Activated CD4-positive, alpha-beta T cell treated with anti-CD3 and anti-CD28 coated beads for 4 hours (primary cell): Measurements from ENCODE around the gene SLC6A9.
A peak's percentile ranks its signal among the peaks of the same experiment; 100 is the strongest.

Experiments
- DNase-seq, 2 donors: peaks; one replicate each; pipeline ENCODE4 v3.0.0-alpha.2; 2020

Gene SLC6A9

GRCh38 chr1:44047131-44047530 is 15.9 kb upstream of the SLC6A9 start:
- DNase-seq: no peak

GRCh38 chr1:44045064-44045463 is 13.8 kb upstream of the SLC6A9 start:
- no peak for DNase-seq

GRCh38 chr1:44044071-44044801 is 13.0 kb upstream of the SLC6A9 start:
- no peak for DNase-seq

GRCh38 chr1:44043176-44044070 is 12.2 kb upstream of the SLC6A9 start:
- DNase-seq: no peak

GRCh38 chr1:44040846-44041245 is 9.6 kb upstream of the SLC6A9 start:
- DNase-seq: no peak

- no peak for DNase-seq
These were observed 9.2 kb upstream of the SLC6A9 start for GRCh38 chr1:44040418-44040817.

- DNase-seq: no peak
These were observed 7.8 kb upstream of the SLC6A9 start for GRCh38 chr1:44038876-44039657.

- DNase-seq: no peak
These were observed 5.9 kb upstream of the SLC6A9 start for GRCh38 chr1:44037154-44037553.

- DNase-seq: peak; percentile 62 to 73
These were observed 5.3 kb upstream of the SLC6A9 start for GRCh38 chr1:44036409-44037139.

- no peak for DNase-seq
These were observed 4.6 kb upstream of the SLC6A9 start for GRCh38 chr1:44035726-44036408.

- DNase-seq: no peak
These were observed 3.9 kb upstream of the SLC6A9 start for GRCh38 chr1:44034976-44035716.

- DNase-seq: no peak
These were observed 3.2 kb upstream of the SLC6A9 start for GRCh38 chr1:44034423-44034822.

- DNase-seq: no peak
These were observed 2.5 kb upstream of the SLC6A9 start for GRCh38 chr1:44033756-44034155.

- DNase-seq: no peak
These were observed 1.8 kb upstream of the SLC6A9 start for GRCh38 chr1:44033041-44033575.

GRCh38 chr1:44032170-44032790 is 1.0 kb upstream of the SLC6A9 start:
- no peak for DNase-seq

- peak; percentile 58 to 67 for DNase-seq
These were observed 534 bp downstream of the SLC6A9 start for GRCh38 chr1:44030605-44031251.

- DNase-seq: peak; percentile 87 to 91
These were observed 1.2 kb downstream of the SLC6A9 start for GRCh38 chr1:44029911-44030604.

GRCh38 chr1:44029260-44029910 is 1.9 kb downstream of the SLC6A9 start:
- DNase-seq: no peak

- no peak for DNase-seq
These were observed 3.9 kb downstream of the SLC6A9 start for GRCh38 chr1:44027320-44027719.
